Astrocyte of the spinal cord (primary cell): ENCODE measurements around the gene FREM2.

Experiments
- DNase-seq: peaks from one replicate; pipeline ENCODE4 v3.0.0; 2011; ENCODE audit warnings: low read depth, low spot score
- H3K4me3 ChIP-seq: 2 replicates; pipeline ENCODE4 v1.5.1; 2011; ENCODE audit warnings: low read depth, mild to moderate bottlenecking, low read length, moderate library complexity
- CTCF ChIP-seq: IDR thresholded peaks from 2 replicates; pipeline ENCODE4 v1.5.1; 2012; ENCODE audit warnings: low read depth, mild to moderate bottlenecking, low read length, inconsistent platforms
- in situ Hi-C: cut with HindIII; loops from 2 replicates; pipeline ENCODE4 v1.10.0; 2017; ENCODE audit warnings: low sequenced_read_pairs

FREM2 gene

GRCh38 chr13:38866649-38867048 lies 179.8 kb downstream of the FREM2 start:
- no peak overlapping the region for H3K4me3 ChIP-seq
- DNase-seq, result no peak
- no peak for TF ChIP-seq CTCF
- in situ Hi-C loops, result no loop called here

- no peak for DNase-seq
- no peak for TF ChIP-seq CTCF
- no peak overlapping the region for H3K4me3 ChIP-seq
- in situ Hi-C loops, result no loop called here
These were observed 181.5 kb downstream of the FREM2 start for GRCh38 chr13:38868399-38868798.

- no peak for TF ChIP-seq CTCF
- in situ Hi-C loops, result no loop called here
- no peak overlapping the region for H3K4me3 ChIP-seq
These were observed 182.0 kb downstream of the FREM2 start for GRCh38 chr13:38868870-38869269.

GRCh38 chr13:38871275-38871674 lies 184.4 kb downstream of the FREM2 start:
- no peak overlapping the region for H3K4me3 ChIP-seq
- in situ Hi-C loops, result no loop called here
- TF ChIP-seq CTCF, result no peak
- DNase-seq, result no peak

More at GRCh38 chr13:38868870-38869269, 182.0 kb downstream of the FREM2 start:
- DNase-seq, result no peak

- in situ Hi-C loops, result no loop called here
- peak; percentile 70 for TF ChIP-seq CTCF
- no peak overlapping the region for H3K4me3 ChIP-seq
- peak; percentile 64 for DNase-seq
These were observed 185.8 kb downstream of the FREM2 start for GRCh38 chr13:38872693-38873092.

- in situ Hi-C loops, result no loop called here
- DNase-seq, result no peak
- TF ChIP-seq CTCF, result no peak
- H3K4me3 ChIP-seq, result no peak overlapping the region
These were observed 188.5 kb downstream of the FREM2 start for GRCh38 chr13:38875186-38875875.

- no peak for TF ChIP-seq CTCF
- in situ Hi-C loops, result no loop called here
These were observed 192.4 kb downstream of the FREM2 start for GRCh38 chr13:38879278-38879677.

More at GRCh38 chr13:38879278-38879677, 192.4 kb downstream of the FREM2 start:
- no peak overlapping the region for H3K4me3 ChIP-seq
- peak; percentile 1 for DNase-seq
